Cerebellar nuclear complex (tissue), 1 donor: ENCODE results near the gene CRK.
A peak's percentile ranks its signal among the peaks of the same experiment; 100 is the strongest.

Experiments used
- DNase-seq, 2 experiments: peaks; one replicate each; lab custom pipeline; 2025; lab: John Stamatoyannopoulos, UW

CRK gene

DNA sequence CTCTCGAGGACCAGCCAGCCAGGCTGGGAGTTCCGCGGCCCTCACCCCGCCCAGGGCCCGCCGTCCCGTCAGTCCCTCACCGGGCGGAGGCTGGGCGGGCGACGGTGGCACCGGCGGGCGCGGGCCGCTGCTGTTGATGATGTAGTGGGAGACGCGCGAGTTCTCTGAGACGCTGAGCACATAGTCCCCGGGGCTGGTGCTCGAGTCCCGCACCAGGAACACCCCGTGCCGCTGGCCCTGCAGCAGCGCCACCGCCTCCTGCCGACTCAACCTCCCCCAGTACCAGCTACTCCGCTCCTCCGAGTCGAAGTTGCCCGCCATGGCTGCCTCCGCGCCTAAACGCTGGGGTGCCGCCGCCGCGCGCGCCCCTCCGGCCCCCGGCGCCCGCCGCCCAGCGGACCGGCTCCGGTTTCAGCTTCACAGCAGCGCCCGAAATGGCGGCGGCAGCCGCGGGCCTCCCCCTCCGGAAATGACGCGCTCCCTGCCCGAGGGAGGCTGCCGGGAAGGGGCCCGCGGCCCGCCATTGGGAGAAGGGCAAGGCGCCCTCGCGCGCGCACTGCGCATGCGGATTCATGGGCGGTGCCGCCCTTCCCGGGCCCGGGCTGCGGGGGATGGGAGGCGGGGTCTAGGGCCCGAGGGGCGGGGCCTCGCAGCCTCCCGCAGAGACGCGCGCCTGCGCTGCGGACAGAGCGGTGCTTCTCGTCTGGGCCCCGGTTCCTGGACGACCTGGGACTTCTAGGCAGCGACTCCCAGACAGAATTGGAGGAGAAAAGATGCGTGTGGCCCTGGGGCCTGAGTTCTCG is at the start of gene CRK:
Gene CRK, minus strand, starts transcription at position 436 of the 803 bp plus-strand sequence. Its CDS starts 115 bp downstream, at position 321.
- DNase-seq = peak; percentile 69 to 77

DNA sequence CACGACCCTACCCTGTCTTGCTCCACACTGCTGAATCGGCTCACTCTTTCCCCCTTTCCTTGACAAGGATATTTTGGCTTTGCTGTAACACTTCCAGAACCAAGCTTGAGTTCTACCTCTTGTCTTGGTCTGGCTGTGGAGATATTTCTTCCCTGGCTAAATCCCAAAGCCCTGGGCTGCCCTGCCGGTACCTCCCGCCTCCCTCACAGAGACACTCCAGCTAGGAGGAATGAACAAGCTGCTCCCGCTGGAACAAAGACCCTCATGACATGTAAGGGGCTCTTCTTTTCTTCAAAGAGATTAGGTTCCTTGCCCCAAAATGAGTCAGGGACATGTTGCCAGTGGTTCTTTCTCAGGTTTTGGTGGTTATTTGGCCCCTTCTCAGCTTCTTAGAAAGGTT is 49.6 kb upstream of the CRK start:
- no peak for DNase-seq

DNA sequence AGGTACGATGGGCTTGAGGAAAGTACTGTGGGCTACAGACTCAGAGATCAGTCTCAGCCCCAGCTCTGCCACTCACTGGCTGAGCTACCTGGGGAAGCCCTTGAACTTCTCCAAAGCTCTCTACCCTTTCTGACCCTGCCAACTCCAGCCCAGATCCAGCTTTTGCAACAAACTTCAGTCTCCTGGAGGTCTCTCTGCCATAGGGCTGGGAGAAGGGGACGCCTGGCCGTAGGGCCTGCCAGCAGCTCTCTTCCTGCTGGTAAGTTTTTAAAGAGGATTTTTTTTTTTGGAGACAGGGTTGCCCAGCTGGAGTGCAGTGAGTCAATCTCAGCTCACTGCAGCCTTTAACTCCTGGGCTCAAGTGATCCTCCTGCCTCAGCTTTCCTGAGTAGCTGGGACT is 48.8 kb upstream of the CRK start:
- no peak for DNase-seq

DNA sequence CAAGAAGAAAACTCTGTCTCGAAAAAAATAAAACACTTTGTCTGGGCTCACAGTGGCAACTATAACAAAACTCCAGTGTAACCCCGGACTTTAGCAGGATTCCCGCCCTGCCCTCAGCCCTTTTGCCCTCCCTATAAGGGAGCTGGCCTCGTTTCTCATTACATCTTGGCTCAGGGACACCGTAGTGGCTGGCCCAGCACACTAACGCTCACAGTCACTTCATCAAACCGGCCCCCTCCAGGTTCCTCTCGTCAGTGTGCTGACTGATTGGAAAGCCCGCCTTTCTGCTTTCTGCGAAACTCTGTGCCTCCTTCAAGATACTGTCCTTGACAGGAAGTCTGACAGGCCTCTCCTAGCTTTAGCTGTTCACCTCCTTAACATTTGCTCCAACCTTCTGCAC is 47.7 kb upstream of the CRK start:
- no peak for DNase-seq

DNA sequence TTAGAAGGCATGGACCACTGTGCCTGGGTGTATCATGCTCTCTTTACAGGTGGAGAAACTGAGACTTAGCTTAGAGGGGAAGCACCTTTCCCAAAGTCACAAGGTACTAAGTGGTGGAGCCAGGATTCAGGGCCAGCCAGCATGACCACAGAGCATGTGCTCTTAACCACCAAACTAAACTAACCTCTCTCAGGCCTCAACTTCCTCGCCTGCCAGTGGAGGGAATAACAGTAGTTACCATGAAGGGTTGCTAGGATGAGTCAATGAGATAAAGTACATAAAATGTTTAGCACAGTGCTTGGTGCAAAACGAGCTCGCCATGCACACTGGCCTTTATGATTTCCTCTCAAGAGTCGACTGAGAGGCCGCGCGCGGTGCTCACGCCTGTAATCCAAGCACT is 42.8 kb upstream of the CRK start:
- DNase-seq = no peak

DNA sequence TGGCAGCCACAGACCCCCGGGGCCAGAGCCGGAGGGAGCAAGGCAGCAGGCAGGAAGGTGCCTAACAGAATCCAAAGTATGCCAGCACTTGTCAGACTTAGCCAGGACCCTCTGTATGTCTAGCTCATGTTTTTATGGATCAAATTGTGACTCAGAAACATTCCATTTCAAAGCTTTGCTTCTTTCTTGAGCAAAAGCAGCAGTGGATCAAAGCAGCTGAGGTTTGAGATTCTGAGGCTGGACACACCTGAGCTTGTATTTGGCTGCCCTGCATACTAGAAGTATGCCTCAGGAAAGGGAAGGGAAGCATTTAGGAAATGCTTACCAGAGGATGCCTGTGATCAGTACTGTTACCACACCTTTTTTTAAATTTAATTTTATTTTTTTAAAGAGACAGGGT is 42.2 kb upstream of the CRK start:
- DNase-seq = no peak

DNA sequence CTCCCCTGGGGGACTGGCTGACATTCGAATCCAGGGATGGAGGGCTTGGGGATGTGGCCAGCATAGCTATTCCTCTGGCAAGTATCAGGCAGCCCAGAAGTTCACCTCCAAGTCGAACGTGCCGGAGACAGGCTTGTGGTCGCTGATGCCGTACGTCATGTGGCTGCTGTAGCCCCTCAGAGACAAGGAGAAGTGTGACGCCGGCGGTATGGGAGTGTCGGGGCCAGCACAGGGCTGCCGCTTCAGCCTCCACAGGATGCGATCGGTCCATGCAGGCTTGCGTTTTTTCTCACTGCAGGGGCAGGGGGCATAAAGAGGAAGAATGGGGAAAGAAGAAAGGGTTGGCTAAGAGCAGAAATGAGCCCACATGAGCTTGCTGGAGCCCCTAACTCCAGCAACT is 41.8 kb upstream of the CRK start:
- DNase-seq = no peak

DNA sequence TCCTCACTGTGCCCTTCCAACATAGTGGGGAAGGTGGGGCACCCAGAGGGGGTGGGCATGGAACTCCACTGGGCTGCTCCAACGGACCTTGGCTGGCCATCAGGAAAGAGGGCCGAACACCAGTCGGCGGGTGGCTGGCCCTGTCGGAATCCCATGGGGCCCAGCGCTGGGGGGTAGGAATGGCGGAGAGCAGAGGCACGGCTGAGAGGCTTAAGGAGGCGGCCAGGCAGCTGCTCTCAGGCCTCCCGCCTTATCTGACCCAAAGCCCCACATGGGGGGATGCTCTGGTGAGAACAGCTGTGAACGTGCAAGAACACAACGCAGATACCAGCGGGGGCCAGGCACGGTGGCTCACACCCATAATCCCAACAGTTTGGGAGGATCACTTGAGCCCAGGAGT is 40.8 kb upstream of the CRK start:
- no peak for DNase-seq

DNA sequence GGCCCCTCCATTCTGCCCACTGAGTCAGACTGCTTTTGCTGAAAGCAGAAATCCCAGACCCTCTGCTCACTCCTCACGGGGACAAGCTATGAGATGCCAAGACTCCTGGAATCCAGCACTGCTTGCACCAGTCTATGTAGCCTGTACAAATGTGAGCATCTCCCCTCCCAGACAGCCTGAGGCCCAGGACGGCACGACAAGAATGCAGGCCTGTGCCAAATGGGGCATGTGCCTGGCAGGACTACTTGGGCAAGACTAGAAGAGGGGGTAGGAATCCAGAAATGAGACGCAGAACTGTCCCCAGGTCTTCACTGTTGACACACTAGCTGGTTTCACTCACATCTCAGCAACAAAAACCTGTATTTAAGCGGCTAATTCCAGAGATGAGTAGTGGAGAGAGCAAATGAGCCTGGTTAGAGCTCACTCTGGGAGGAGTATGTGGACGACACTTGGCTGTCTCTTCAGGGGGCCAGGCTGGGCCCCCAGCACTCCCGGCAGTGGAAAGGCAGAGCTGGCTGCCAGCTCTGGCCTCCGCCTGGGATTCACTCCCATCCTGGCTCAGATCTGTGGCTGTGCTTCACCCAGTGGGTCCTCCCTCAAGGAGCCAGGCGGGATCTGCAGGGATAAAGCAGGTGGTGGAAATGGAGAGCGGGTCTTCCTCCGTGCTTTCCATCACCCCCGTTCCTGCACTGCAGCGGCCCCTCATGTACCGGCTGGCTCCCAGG is 39.4 kb upstream of the CRK start:
- no peak for DNase-seq

DNA sequence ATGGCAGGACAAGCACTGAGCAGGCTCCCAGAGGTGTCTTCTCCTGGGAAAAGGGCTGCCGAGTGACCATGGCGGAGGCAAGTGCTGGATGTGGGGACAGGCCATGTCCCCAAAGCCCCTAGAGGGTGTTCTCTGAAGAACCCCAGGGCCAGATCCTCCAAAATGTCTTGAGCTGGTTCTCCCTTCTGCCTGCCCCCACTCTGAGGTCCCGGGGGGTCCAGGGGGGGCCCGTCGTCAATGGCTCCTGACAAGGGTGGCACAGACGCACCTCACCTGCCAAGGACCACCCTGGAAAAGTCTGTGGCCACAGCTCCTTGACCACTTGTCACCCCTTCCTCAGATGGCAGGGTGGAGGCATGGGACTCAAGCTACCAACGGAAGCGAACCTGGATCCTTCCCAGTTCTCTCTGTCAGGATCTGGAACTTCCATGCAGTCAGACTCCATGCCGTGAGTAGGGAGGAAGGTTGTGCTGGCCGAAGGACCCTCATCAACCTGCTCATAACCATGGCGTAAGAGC is 38.8 kb upstream of the CRK start:
- no peak for DNase-seq

DNA sequence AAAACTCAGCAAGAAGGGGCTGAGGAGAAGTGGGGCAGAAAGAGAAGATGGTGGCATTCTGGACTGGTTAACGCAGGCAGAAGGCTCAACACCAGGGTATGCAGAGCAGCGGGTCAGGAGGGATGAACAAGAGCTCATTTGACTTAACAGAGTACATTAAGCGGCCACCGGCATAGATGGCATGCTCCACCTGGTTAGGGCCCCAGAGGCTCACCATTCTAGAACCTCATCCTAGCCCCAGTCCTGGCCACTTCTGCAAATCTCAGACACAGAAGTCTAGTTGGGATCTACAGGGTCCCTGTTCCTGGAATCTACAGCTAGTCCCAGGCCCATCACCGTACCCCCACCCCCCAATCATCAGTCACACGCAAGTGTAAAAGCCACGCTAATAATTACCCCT is 38.2 kb upstream of the CRK start:
- no peak for DNase-seq

DNA sequence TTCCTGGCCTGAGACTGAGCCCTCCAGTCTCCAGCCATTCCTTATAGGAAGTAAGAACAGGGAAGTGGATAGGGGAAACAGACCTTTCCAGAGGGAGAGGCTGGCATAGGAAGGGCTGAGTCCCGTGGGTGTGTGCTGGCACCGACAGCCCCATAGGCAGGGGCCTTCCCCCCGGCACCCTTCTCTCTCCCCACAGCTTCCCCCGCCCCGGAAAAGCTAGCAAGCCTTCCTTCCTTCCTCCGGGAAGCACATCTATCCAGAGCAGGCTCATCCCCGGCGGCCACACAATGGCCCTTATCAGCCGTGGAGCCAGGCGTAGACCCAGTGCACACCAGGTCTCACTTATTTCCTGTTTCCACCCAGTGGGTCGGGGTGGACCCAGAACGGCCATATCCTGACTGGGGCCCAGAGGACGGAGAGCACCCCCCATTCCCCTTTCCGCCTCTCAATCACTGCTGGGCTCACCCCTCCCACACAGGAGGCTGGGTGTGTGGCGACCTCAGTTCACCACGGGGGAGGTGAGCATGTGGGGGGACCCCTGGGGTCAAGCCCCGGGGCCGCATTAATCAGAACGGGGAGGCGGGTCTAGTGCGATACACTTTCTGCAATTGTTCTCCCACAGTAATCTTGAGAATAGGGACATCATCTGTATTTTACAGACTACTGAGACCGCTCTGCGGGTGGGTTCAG is 37.4 kb upstream of the CRK start:
- DNase-seq = no peak

DNA sequence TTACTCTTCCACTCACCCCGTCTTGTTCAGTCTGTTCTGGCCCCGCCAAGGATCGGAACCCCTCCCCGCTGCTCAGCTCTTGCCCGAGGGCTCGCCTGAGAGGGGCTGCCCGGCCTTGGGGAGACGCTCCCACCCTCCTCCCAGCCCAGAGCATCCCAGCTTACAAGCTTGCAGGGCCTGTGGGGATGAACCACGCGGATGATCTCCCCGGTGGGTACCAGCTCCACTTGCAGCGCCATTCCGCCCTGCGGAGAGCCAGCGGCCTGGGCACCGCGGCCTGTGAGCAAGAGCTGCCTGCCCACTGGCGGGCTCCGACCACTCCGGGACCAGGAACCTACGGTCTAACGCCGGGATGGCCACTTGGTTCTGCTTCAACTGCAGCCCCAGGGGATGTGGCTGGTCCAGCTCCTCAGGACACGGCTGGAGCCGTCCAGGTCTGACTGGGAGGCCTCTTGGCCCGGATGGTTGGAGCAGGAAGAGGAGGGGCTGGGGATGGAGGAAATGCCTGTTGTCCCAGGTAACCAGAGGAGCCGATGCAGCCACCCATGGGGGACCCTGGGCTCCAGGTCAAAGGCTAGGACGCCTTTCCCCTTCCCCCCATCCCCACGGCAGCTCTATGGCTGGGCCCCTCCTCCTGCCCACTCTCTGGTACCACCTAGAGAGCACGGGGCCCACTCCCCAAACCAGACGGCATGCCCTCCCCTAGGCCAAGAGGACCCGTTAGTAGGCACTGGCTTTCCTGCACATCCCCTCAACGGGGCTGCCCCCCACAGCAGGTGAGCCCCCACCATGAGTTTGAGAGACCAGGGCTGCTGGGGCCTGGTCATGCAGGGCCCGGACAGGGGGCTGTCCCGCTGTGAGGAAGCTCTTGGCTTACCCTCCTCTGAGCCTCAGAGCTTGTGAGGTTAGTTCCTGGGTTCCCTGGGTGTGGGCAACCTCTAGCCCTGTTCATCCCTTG is 36.5 kb upstream of the CRK start, which contains the start of gene MYO1C:
Gene MYO1C, minus strand, starts transcription at position 438 of the 958 bp plus-strand sequence. Its CDS starts 199 bp downstream, at position 239.
- DNase-seq = no peak

DNA sequence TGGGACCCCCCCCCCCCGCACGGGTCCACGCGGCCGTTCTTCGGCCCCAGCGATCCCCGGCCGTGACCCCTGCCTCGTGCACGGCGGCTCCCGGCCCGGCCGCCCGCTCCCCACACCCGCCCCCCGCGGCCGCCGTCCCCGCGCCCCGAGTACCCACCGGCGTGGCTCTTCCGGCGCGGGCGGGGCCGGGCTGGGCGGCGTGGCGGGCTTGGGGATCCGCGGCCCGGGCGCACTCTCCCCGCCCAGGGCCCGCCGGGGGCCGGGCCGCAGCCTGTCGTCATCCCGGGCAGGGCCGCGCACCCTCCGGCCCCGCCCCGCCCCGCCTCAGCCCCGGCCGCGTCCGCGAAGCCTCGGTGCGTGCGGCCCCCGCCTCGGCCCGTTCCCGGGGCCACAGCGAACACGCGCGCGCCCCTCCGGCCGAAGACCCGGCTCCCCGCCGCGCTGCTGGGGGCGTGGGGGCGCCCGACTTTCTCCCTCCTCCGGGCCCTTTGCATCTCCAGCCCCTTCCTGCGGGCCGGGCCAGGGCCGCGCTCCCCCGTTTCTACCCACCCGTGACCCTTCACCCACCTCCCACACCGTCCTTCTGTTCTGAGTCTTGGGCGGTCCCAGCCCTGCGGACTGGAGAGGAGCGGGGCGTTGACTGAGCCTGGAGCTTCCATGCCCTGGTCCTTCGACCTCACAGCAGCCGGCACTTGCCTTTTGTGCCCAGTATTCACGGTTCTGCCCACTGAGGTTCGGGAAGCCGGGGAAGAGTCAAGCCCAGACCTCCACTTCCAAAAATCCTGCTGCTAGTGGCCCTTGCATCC is 35.6 kb upstream of the CRK start:
- DNase-seq = no peak

DNA sequence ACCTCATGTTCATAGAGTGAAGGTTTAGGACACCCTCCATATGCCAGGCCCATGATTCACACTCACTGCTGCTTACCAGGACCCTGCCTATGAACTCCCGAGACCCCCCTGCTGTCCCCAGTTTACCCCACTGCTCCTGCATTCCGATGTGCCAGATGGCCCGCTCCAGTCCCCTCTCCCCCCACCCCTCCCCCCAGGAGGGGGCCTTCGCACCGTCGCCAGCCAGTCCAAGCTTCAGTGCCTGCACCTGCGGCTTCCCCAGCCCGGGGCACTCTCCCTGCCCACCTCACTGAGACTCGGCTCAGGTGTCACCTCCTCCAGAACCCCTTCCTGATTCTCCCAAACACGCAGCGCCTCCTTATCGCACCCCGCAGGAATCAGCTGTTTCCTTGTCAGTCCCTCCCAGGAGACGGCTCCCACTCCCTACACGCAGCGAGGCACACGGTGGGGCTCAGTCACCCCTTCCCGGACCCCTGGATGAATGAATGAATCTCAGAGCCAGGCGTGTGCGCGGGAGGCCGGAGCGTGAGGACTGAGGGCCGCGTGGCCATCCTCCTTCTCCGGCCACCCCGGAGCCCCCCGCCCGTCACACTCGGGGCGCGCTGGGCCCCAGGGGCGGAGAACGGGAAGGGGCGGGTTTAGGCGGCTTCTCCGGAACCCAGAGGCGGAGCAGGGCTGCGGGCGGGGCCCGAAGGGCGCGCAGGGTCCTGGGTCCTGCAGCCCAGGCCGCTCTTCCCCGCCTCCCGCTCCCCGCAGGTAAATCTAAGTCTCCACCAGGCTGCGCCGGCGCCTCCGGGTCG is 34.8 kb upstream of the CRK start:
- no peak for DNase-seq

DNA sequence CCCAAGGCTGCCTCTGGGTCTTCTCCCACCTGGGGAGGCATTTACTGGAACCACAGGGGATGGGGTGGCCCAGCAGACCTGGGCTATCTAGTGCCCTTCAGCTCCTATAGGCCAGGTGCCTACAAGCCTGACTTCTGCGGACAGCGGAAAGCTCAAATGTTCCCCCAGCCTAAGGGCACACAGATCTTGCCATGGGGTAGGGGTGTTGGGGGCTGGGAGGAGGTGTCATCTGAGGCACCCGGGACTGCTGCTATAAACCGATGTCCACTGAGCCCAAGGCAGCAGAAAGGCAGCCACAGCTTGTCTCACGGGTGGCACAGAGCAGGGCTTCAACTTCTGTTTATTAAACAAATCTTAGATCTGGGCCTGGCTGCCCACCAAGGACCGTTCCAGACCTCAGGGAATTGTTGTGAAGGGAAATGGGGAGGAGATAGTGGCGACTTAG is 32.8 kb upstream of the CRK start:
- no peak for DNase-seq

DNA sequence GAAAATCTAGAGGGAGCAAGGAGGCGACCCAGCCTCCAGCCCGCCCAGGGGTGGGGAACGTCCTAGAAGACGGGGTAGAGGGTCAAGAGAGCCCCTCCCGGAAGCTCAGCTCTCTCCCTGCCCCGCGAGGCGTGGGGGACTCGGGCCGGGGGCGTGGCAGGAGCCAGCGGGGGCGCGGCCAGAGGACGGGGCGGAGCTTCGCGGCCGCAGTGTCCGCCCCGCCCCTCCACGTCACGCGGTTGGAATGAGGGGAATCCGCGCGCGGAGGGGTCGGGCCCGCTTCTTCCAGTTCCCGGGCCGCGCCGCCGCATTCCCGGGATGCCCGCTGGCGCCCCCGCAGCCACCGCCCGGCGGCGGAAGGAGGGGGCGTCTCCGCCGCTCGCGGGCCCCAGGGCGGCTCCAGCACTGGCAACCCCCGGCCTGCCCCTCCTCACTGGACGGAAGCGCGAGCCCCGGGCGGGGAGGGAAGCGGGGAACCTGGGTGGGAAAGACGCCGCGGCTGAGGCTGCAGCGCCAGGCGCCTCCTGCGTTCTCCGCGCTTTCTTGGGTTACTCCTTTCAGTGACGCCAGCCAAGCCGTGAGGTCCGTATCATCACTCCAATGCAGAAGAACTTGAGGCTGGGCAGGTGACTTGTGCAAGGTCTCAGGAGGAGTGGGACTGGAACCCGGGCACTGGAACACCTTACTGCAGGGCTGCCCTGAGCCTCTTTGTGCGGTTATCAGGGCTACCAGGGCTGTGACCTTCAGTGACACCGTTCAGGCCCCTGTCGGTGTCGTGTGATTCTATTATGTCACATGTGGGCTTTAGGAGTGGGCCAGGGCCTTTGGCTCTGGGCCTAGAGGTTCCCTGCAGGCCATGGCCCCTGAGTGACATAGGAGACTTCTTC is 32.1 kb upstream of the CRK start:
- DNase-seq = peak in 1 of 2 experiments; percentile 22
